Activated CD4-positive, alpha-beta T cell treated with anti-CD3 and anti-CD28 coated beads, Interleukin-10, Interleukin-2, amounts not matched to agents 100 ng/mL and 50 ng/mL, durations not matched to agents 16 hours and 8 hours (primary cell): ENCODE results near the gene GPR107.

Source experiments
- DNase-seq: peaks from one replicate; pipeline ENCODE4 v3.0.0-alpha.2; 2020

The GPR107 gene

DNA sequence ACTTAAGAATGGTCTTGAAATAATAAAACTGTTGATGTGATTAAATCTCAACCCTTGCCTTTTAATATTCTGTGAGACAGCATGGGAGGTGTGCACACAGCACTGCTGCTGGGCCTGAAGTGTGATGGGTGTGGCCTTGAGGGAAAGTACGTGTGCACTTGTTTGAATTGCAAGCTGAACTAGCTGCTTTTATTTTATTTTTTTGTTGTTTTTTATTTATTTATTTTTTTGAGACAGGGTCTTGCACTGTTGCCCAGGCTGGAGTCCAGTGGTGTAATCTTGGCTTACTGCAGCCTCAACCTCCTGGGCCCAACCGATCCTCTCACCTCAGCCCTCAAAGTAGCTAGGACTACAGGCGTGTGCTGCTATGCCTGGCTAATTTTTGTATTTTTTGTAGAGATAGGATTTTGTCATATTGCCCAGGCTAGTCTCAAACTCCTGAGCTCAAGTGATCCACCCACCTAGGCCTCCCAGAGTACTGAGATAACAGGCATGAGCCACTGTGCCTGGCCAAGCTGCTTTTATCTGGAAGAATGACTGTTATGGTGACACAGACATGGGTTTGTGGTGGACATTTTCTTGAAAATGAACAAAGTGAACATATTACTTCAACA, 58.9 kb downstream of the GPR107 start:
- DNase-seq: no peak

GRCh38 chr9:130114741-130115140, 61.0 kb downstream of the GPR107 start:
- DNase-seq: no peak

GRCh38 chr9:130116346-130116745, 62.6 kb downstream of the GPR107 start:
- DNase-seq: no peak

DNA sequence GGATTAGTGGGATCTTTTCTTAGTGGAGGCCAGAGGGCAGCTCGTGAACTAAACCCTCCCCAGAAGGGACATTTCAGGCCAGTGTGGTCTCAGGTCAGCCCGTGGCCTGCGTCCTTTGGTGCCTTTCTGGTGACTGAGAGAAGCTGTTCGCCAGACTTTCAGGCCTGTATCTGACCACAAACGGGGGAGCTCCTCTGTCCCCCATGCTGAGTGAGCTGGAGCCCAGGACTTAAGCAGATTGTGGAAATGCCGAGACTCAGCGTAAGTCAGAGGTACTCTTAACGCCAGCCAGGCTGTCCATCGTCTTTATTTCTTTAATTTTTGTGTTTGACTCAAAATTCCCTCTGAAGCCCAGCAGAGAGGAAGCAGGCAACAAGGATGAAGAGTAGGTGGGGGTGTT, 63.7 kb downstream of the GPR107 start:
- DNase-seq: no peak

- DNase-seq: no peak
Observed at GRCh38 chr9:130117816-130118632, 64.3 kb downstream of the GPR107 start.

- no peak for DNase-seq
Observed at GRCh38 chr9:130118841-130119518, 65.3 kb downstream of the GPR107 start.

DNA sequence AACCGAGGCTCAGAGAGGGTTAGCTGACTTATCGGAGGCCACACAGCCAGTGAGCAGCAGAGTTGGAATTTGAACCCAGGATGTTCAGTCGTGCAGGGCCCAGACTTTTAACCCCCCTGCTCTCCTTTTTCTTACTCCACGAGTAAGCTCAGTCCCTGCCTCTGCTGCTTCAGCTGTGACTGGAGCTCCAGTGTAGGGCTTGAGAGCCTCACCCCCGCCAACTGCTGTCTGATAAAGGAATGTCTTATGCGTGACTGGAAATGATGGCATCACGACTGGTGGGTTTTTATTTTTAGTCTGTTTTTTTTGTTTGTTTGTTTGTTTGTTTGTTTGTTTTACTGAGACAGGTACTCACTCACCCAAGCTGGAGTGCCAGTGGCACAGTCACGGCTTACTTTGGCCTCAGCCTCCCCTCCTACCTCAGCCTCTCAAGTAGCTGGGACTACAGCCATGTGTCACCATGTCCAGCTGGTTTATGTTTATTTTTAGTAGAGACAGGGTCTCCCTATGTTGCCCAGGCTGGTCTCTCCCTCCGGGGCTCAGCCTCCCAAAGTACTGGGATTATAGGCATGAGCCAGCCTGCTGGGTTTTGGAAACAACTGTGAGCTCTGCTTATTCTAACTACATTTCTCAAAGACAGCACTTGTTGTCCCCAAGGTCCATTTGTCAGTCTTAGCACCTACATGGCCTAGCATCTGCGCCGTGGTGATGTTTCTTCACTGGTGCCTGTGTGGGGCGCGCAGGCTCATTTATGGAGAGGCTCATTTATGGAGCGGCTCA, 66.0 kb downstream of the GPR107 start:
- no peak for DNase-seq

- DNase-seq: no peak
Observed at GRCh38 chr9:130120299-130120587, 66.5 kb downstream of the GPR107 start.

GRCh38 chr9:130120832-130121231, 67.1 kb downstream of the GPR107 start:
- DNase-seq: no peak

DNA sequence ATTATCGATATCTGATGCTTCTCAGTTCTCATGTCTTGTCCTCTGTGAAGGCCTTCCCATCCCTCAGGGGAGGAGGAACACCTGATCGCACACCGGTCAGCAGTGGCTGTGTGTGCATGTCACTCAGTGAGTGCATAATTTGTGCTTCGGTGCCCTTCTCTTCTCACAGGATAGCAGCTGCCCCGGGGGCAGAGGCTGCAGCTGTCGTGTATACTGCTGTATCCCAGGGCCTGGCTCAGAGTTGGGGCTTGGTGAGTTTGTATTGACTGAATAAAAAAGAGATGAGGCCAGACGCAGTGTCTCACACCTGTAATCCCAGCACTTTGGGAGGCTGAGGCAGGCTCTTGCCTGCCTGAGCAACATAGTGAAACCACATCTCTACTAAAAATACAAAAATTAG, 68.8 kb downstream of the GPR107 start:
- DNase-seq: no peak

GRCh38 chr9:130124085-130124860, 70.6 kb downstream of the GPR107 start:
- no peak for DNase-seq

- DNase-seq: no peak
Observed at GRCh38 chr9:130126721-130127433, 73.2 kb downstream of the GPR107 start.

DNA sequence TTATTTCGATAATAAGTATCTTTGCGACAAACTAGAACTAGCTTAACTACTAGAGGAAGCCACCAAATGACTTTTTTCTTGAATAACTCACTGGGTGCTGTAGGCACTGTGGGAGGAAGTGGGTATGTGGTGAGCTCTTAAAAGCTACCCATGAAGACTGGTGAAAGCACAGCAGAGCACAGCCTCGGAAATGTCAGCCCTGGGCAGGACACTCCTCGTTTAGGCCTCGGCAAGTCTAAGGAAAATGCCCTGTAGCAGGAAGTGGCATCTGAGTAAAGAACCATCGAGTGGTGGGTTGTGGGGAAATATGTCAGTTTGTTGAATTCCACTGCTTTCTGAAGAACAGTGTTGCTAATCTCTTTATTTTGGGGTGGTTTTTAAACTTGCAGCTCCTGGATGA, 74.5 kb downstream of the GPR107 start:
- peak; percentile 92 for DNase-seq

DNA sequence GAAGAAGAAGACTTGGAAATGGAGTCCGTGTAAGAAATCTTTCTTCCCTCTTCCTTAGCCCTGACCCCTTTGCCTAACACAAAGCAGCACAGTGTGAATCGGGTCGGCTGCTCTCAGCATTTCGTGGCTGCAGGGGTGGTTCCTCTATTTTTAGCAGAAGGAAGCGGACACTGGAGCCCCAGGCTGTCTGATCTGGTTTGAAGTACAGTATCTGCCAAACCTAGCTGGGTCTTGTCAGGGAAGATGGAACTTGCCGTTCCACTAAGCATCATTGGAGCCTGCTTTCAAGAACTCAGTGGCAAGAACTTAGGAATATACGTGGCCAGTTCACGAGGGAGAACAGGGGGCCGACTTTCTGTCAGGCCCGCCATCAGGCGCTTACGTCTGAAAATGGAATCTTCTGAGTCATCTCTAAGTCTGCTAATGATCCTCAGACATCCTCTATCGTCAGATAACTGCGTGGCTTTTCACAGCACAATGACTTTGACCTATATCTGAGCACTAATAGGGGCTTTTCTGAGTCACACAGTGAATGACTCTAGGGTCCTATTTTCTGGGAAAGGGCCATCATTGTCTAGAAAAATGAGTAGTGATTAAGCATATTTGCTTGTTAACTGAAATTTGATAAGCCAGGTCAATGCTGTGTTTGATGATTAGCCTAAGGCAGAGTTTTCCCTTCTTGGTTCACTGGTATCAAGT, 75.2 kb downstream of the GPR107 start:
- peak; percentile 88 for DNase-seq

GRCh38 chr9:130129432-130130061, 75.8 kb downstream of the GPR107 start:
- no peak for DNase-seq

- no peak for DNase-seq
Observed at GRCh38 chr9:130132746-130133145, 79.0 kb downstream of the GPR107 start.

- DNase-seq: no peak
Observed at GRCh38 chr9:130137081-130137640, 83.5 kb downstream of the GPR107 start.

DNA sequence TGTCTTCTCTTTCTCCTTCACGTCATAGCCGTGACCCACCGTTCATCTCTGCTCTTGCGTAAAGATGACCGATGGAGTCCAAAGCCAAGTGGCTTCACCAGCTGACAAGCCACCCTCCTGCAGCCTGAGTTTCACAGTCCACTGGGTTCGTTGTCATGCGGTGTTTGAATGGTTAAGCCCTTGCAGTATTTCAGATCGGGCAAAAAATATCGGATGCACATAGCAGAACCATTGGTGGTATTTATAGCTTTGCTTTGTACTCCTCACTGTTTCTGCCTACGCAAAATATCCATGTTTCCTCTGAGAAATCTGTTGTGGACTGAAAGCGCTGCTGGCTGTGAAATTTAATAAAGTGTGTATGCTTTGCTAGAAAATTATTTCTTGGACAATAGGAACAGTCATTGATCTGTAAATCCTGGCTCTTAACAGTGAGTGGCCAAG, 84.0 kb downstream of the GPR107 start:
- DNase-seq: no peak

GRCh38 chr9:130138171-130138653, 84.5 kb downstream of the GPR107 start:
- peak; percentile 22 for DNase-seq

DNA sequence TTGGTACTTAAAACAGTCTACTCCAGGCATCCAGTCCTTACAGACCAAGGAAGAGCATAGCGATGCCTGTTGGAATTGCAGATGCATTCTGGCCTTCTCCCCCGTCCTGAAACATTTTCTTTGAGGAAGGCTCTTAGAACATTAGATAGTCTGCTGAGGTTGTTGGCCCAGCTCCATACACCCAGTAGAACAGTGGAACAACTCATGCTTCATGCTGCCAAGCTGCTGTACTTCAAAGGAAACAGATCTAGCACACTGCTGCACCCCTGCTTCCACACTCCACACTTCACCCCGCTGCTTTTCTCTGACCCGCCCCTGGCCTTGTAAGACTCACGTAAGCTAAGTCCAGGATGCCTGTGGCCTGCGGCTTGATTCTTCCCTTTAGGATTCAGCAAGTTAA, 85.1 kb downstream of the GPR107 start:
- no peak for DNase-seq
